Measurements from ENCODE around the gene MINDY4B.

Gene MINDY4B

DNA sequence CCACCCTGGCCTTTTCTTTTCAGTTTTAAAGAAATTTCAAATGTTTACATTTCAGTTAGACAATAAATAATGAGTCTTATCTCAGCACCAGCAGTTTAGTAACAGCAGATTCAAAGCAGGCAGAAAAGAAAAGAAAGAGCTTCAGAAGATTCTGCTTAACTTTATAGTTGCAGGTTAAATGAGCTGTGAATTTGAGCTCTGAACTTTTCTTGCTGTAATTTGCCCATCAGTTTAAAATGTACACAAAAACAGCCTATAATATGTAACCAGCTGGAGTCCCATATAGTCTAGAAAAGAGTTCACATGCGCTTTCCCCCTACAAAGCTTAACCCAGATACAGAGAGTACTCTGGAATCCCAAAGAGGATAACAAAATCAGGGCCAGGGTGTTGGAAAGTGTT is 82.6 kb downstream of the MINDY4B start:
- no peak for DNase-seq
- Mint-ChIP-seq H3K27ac (no peak overlapping the region), H3K9me3 (peaks cover 19% of the 10 kb centered on the region), H3K4me1 (peaks cover 23% of the 10 kb centered on the region), H3K4me3 (no peak overlapping the region), H3K36me3 (ENCODE audit: low read depth) (peaks cover 4% of the 10 kb centered on the region), H3K27me3 (ENCODE audit: low read depth, poor library complexity) (peaks cover 10% of the 10 kb centered on the region)
- TF ChIP-seq, protein P1, sequence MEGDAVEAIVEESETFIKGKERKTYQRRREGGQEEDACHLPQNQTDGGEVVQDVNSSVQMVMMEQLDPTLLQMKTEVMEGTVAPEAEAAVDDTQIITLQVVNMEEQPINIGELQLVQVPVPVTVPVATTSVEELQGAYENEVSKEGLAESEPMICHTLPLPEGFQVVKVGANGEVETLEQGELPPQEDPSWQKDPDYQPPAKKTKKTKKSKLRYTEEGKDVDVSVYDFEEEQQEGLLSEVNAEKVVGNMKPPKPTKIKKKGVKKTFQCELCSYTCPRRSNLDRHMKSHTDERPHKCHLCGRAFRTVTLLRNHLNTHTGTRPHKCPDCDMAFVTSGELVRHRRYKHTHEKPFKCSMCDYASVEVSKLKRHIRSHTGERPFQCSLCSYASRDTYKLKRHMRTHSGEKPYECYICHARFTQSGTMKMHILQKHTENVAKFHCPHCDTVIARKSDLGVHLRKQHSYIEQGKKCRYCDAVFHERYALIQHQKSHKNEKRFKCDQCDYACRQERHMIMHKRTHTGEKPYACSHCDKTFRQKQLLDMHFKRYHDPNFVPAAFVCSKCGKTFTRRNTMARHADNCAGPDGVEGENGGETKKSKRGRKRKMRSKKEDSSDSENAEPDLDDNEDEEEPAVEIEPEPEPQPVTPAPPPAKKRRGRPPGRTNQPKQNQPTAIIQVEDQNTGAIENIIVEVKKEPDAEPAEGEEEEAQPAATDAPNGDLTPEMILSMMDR (IDR thresholded peaks at IDR 0.05) = no peak
